Hepatocyte (in vitro differentiated cells): ENCODE measurements around the gene KCNG3. TPM values are rescaled to one million over a fixed set of nuclear protein-coding genes. Genes with fewer than 3 reads are reported as not detected.

Experiments used
- DNase-seq: peaks from one replicate; pipeline ENCODE4 v3.0.0-alpha.2; 2016; ENCODE audit warnings: low spot score
- H2AFZ ChIP-seq: fragments of 200-600 bp; sonication (generic); 2 replicates; pipeline ENCODE4 v1.6.0; 2016; ENCODE audit warnings: antibody characterized with exemption, mild to moderate bottlenecking
- H3K27ac ChIP-seq: fragments of 200-600 bp; sonication (generic); 2 replicates; pipeline ENCODE4 v1.5.1; 2016; ENCODE audit warnings: mild to moderate bottlenecking
- H3K27me3 ChIP-seq: fragments of 200-600 bp; sonication (generic); 2 replicates; pipeline ENCODE4 v1.6.1; 2016
- H3K36me3 ChIP-seq: fragments of 200-600 bp; sonication (generic); replicated peaks from 2 replicates; pipeline ENCODE4 v1.5.1; 2016; ENCODE audit warnings: low read depth; ENCODE audit not compliant: insufficient read depth
- H3K4me1 ChIP-seq: fragments of 200-600 bp; sonication (generic); 2 replicates; pipeline ENCODE4 v1.5.1; 2016; ENCODE audit warnings: mild to moderate bottlenecking, moderate library complexity; ENCODE audit not compliant: insufficient read depth
- H3K4me2 ChIP-seq: fragments of 200-600 bp; sonication (generic); 2 replicates; pipeline ENCODE4 v1.6.0; 2016
- H3K4me3 ChIP-seq: fragments of 200-600 bp; sonication (generic); 2 replicates; pipeline ENCODE4 v1.5.1; 2016; ENCODE audit warnings: mild to moderate bottlenecking
- H3K79me2 ChIP-seq: fragments of 200-600 bp; sonication (generic); 2 replicates; pipeline ENCODE4 v1.6.0; 2017; ENCODE audit warnings: mild to moderate bottlenecking
- H3K9me2 ChIP-seq: fragments of 200-600 bp; sonication (generic); replicated peaks from 2 replicates; pipeline ENCODE4 v1.6.0; 2017; ENCODE audit warnings: mild to moderate bottlenecking; ENCODE audit not compliant: insufficient read depth
- H3K9me3 ChIP-seq: fragments of 200-600 bp; sonication (generic); 2 replicates; pipeline ENCODE4 v1.5.1; 2016; ENCODE audit warnings: low read depth, mild to moderate bottlenecking
- H4K20me1 ChIP-seq: fragments of 200-600 bp; sonication (generic); 2 replicates; pipeline ENCODE4 v1.6.0; 2016; ENCODE audit warnings: mild to moderate bottlenecking; ENCODE audit not compliant: insufficient read depth, poor library complexity, severe bottlenecking
- EZH2 ChIP-seq: fragments of 200-600 bp; sonication (generic); IDR thresholded peaks from 2 replicates; pipeline ENCODE4 v1.6.1; 2016; ENCODE audit warnings: antibody characterized with exemption, mild to moderate bottlenecking, borderline replicate concordance
- EZH2phosphoT487 ChIP-seq: fragments of 200-600 bp; sonication (generic); IDR thresholded peaks from one replicate; pipeline ENCODE4 v1.6.1; 2018; ENCODE audit warnings: antibody characterized with exemption, mild to moderate bottlenecking, low read depth, moderate library complexity; ENCODE audit not compliant: unreplicated experiment, severe bottlenecking
- WGBS: methylation state at CpG from one replicate; pipeline ENCODE4 v1.1.6; 2016; ENCODE audit warnings: low lambda C conversion rate; ENCODE audit errors: missing lambda C conversion rate; 5-methylcytosine and 5-hydroxymethylcytosine counted together
- polyA plus RNA-seq: library from polyadenylated mRNA; unstranded; fragments of >200 nt; fragmentation: Nextera tagmentation; extraction: Ambion mirVana; gene quantifications from 2 replicates; pipeline ENCODE4 v1.2.1, GENCODE V29; 2016
- total RNA-seq: library from RNA; depleted of rRNA; stranded (reverse); fragments of >200 nt; gene quantifications from 2 replicates; pipeline ENCODE4 v1.2.3, GENCODE V29; 2014
- TF ChIP-seq, protein P1 (sequence below): fragments of 200-600 bp; sonication (generic); IDR thresholded peaks from 2 replicates; pipeline ENCODE4 v1.5.1; 2016; ENCODE audit warnings: antibody characterized with exemption, mild to moderate bottlenecking; ENCODE audit not compliant: poor library complexity

Gene KCNG3
- total and polyA plus RNA-seq, 2 experiments from 2014 or later: 0.57 TPM; not detected in 1

DNA sequence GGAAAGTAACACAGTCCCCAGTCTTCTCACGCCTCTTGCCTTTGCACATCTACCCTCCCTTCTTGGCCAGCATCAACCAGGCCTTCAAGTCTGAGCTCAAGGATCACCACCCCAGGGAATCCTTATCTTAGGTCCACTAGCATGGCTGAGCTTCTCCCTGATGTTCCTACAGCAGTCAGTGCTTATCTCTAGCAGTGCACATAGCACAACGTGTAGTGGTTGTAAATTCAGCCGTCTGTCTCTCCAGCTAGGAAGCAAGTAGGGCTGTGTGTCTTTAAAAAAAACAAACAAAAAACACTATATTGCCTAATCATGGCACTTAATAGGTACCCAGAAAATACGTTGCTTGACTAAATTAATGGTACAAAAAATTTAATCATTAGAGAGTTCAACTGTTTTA is 29.2 kb downstream of the KCNG3 start:
- Histone ChIP-seq H3K4me2 (no peak overlapping the region), H3K36me3 (no peaks in the 10 kb centered on the region), H3K79me2 (no peaks in the 10 kb centered on the region), H3K9me3 (no peaks in the 10 kb centered on the region), H3K27ac (no peak overlapping the region), H3K9me2 (no peaks in the 10 kb centered on the region), H3K4me3 (no peak overlapping the region), H3K4me1 (no peaks in the 10 kb centered on the region), H4K20me1 (no peaks in the 10 kb centered on the region), H2AFZ (no peak overlapping the region), H3K27me3 (no peaks in the 10 kb centered on the region)
- WGBS: 37% methylated on average over 4 of the region's 4 CpGs
- no peak for TF ChIP-seq EZH2phosphoT487
- TF ChIP-seq EZH2: no peak
- TF ChIP-seq, protein P1, sequence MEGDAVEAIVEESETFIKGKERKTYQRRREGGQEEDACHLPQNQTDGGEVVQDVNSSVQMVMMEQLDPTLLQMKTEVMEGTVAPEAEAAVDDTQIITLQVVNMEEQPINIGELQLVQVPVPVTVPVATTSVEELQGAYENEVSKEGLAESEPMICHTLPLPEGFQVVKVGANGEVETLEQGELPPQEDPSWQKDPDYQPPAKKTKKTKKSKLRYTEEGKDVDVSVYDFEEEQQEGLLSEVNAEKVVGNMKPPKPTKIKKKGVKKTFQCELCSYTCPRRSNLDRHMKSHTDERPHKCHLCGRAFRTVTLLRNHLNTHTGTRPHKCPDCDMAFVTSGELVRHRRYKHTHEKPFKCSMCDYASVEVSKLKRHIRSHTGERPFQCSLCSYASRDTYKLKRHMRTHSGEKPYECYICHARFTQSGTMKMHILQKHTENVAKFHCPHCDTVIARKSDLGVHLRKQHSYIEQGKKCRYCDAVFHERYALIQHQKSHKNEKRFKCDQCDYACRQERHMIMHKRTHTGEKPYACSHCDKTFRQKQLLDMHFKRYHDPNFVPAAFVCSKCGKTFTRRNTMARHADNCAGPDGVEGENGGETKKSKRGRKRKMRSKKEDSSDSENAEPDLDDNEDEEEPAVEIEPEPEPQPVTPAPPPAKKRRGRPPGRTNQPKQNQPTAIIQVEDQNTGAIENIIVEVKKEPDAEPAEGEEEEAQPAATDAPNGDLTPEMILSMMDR: no peak
- peak; percentile 40 for DNase-seq

GRCh38 chr2:42463570-42463969 is 30.2 kb downstream of the KCNG3 start:
- no peaks in the 10 kb centered on the region for H3K79me2 ChIP-seq
- no peaks in the 10 kb centered on the region for H3K4me1 ChIP-seq
- WGBS: 72% methylated on average over 6 of the region's 6 CpGs
- H4K20me1 ChIP-seq: no peaks in the 10 kb centered on the region
- no peaks in the 10 kb centered on the region for H3K9me3 ChIP-seq
- no peak overlapping the region for H3K4me2 ChIP-seq
- no peak overlapping the region for H3K4me3 ChIP-seq
- H3K36me3 ChIP-seq: no peaks in the 10 kb centered on the region
- no peak for DNase-seq
- no peak for TF ChIP-seq EZH2phosphoT487
- TF ChIP-seq, protein P1: no peak
- TF ChIP-seq EZH2: no peak
- H3K9me2 ChIP-seq: no peaks in the 10 kb centered on the region
- H3K27ac ChIP-seq: no peak overlapping the region
- no peaks in the 10 kb centered on the region for H3K27me3 ChIP-seq
- H2AFZ ChIP-seq: no peak overlapping the region

DNA sequence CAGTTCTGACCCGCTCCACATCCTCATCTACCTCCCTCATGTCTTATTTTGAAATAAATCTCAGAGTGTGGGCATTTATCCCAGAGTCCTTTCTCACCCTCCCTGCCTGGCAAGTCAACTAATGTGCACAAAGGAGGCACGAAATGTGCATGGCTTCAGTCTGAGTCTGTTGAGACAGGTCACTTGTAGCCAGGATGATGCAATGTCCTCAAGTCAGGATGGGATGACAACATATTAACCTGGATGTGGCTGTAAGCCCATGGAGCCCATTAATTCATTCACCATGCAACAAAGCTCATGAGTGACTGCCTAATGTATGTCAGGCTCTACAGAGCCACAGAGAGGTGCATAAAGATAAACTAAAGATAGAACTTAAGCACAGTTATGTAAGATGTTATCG is 34.5 kb downstream of the KCNG3 start:
- Histone ChIP-seq H3K79me2 (no peaks in the 10 kb centered on the region), H3K27me3 (no peaks in the 10 kb centered on the region)
- WGBS: 93% methylated on average over 3 of the region's 3 CpGs

More for the DNA sequence above, 34.5 kb downstream of the KCNG3 start:
- TF ChIP-seq EZH2phosphoT487 (no peak), EZH2 (no peak)
- TF ChIP-seq, protein P1: no peak
- Histone ChIP-seq H3K4me3 (no peak overlapping the region), H4K20me1 (no peaks in the 10 kb centered on the region), H3K4me1 (no peaks in the 10 kb centered on the region), H3K4me2 (no peak overlapping the region), H3K9me3 (no peaks in the 10 kb centered on the region), H3K9me2 (no peaks in the 10 kb centered on the region), H2AFZ (no peak overlapping the region), H3K36me3 (no peaks in the 10 kb centered on the region), H3K27ac (no peak overlapping the region)
- DNase-seq: no peak
